IMR-90 (cell line): Measurements from ENCODE around the gene RET. TPM values are rescaled to one million over a fixed set of nuclear protein-coding genes. Genes with fewer than 3 reads are reported as not detected.

Experiments used
- ATAC-seq: fragments of 200-7000 bp; cut with Tn5 transposase; 2 replicates; pipeline ENCODE4 v1.9.1; 2020; ENCODE audit warnings: low read depth, mild to moderate bottlenecking, moderate library complexity
- BruUV-seq: library from RNA; stranded (reverse); fragments of 400-500 nt; replicated peaks from 2 replicates; lab custom pipeline; 2021; lab: Mats Ljungman, UMichigan
- CTCF ChIA-PET: fragments of 300-600 bp; formaldehyde crosslinking; extraction: SDS; loops from one replicate; lab custom pipeline; 2021; ENCODE audit warnings: antibody characterized with exemption; lab: Yijun Ruan, JAX
- POLR2A ChIA-PET: fragments of 300-600 bp; sonication (Branson Sonifier 250); formaldehyde crosslinking; loops from one replicate; lab custom pipeline; 2022; ENCODE audit warnings: antibody characterized with exemption; ENCODE audit not compliant: unreplicated experiment; lab: Charles Lee
- DNase-seq: peaks from one replicate; pipeline ENCODE4 v3.0.0; 2013
- H2AFZ ChIP-seq: replicated peaks from 2 replicates; pipeline ENCODE3; 2013; ENCODE audit warnings: low read length, mild to moderate bottlenecking; ENCODE audit not compliant: poor library complexity
- H2AK5ac ChIP-seq: 2 replicates; pipeline ENCODE4 v1.6.1; 2013; ENCODE audit warnings: low read depth, low read length, inconsistent platforms
- H2AK9ac ChIP-seq: replicated peaks from 2 replicates; pipeline ENCODE3; 2013; ENCODE audit warnings: mild to moderate bottlenecking, low read depth, low read length, moderate library complexity; ENCODE audit not compliant: poor library complexity
- H2BK120ac ChIP-seq: 2 replicates; pipeline ENCODE4 v1.6.1; 2013; ENCODE audit warnings: low read depth, low read length, inconsistent platforms
- H2BK15ac ChIP-seq: 3 replicates; pipeline ENCODE4 v1.6.1; 2013; ENCODE audit warnings: low read depth, low read length, inconsistent platforms
- H2BK20ac ChIP-seq: 2 replicates; pipeline ENCODE4 v1.6.1; 2013; ENCODE audit warnings: low read depth, mild to moderate bottlenecking, inconsistent platforms, low read length, moderate library complexity
- H2BK5ac ChIP-seq: 2 replicates; pipeline ENCODE4 v1.6.1; 2013; ENCODE audit warnings: mild to moderate bottlenecking, low read depth, low read length, inconsistent platforms; ENCODE audit not compliant: poor library complexity, severe bottlenecking
- H3K14ac ChIP-seq: replicated peaks from 2 replicates; pipeline ENCODE4 v1.6.1; 2013; ENCODE audit warnings: low read depth, low read length, inconsistent platforms
- H3K18ac ChIP-seq: 2 replicates; pipeline ENCODE4 v1.6.1; 2013; ENCODE audit warnings: low read depth, low read length, control low read depth
- H3K23ac ChIP-seq: 2 replicates; pipeline ENCODE4 v1.6.1; 2013; ENCODE audit warnings: low read depth, low read length, inconsistent platforms
- H3K27ac ChIP-seq: 2 replicates; pipeline ENCODE4 v1.5.1; 2013; ENCODE audit warnings: mild to moderate bottlenecking, control low read depth, low read length; ENCODE audit not compliant: insufficient read depth
- H3K27me3 ChIP-seq: 2 replicates; pipeline ENCODE4 v1.6.1; 2013; ENCODE audit warnings: low read length; ENCODE audit not compliant: control insufficient read depth, insufficient read depth
- H3K36me3 ChIP-seq: 2 replicates; pipeline ENCODE4 v1.6.1; 2013; ENCODE audit warnings: low read length, mixed read lengths; ENCODE audit not compliant: control insufficient read depth, insufficient read depth
- H3K4ac ChIP-seq: 2 replicates; pipeline ENCODE4 v1.6.1; 2013; ENCODE audit warnings: low read depth, low read length, inconsistent platforms
- H3K4me1 ChIP-seq: 2 replicates; pipeline ENCODE4 v1.6.1; 2013; ENCODE audit warnings: low read length, mixed read lengths; ENCODE audit not compliant: control insufficient read depth, insufficient read depth
- H3K4me2 ChIP-seq: 2 replicates; pipeline ENCODE4 v1.6.1; 2013; ENCODE audit warnings: low read depth, mild to moderate bottlenecking, control low read depth, low read length, moderate library complexity
- H3K4me3 ChIP-seq: 2 replicates; pipeline ENCODE4 v1.5.1; 2013; ENCODE audit warnings: low read depth, mild to moderate bottlenecking, control low read depth, low read length, moderate library complexity; ENCODE audit not compliant: insufficient read depth
- H3K56ac ChIP-seq: 2 replicates; pipeline ENCODE4 v1.6.1; 2013; ENCODE audit warnings: low read length, inconsistent platforms; ENCODE audit not compliant: insufficient read depth; ENCODE audit errors: extremely low read depth
- H3K79me1 ChIP-seq, 2 experiments: 2 replicates each; pipeline ENCODE4 v1.6.1; 2013; ENCODE audit warnings: low read length in 2 of 2, inconsistent platforms in 1 of 2, low read depth in 1 of 2
- H3K9ac ChIP-seq: 2 replicates; pipeline ENCODE4 v1.6.1; 2013; ENCODE audit warnings: low read depth, low read length, control low read depth
- H3K9me1 ChIP-seq: 2 replicates; pipeline ENCODE4 v1.6.1; 2013; ENCODE audit warnings: low read length, inconsistent platforms; ENCODE audit not compliant: insufficient read depth
- H3K9me3 ChIP-seq: 2 replicates; pipeline ENCODE4 v1.6.1; 2013; ENCODE audit warnings: low read length; ENCODE audit not compliant: control insufficient read depth, insufficient read depth
- H4K20me1 ChIP-seq: 2 replicates; pipeline ENCODE4 v1.6.1; 2013; ENCODE audit warnings: low read length, inconsistent platforms; ENCODE audit not compliant: insufficient read depth
- H4K5ac ChIP-seq: 2 replicates; pipeline ENCODE4 v1.6.1; 2013; ENCODE audit warnings: mild to moderate bottlenecking, low read depth, low read length, control low read depth
- H4K8ac ChIP-seq, 2 experiments: 2 replicates each; pipeline ENCODE4 v1.6.1; 2013; ENCODE audit warnings: low read depth in 2 of 2, low read length in 2 of 2, control low read depth in 1 of 2, inconsistent platforms in 1 of 2
- H4K91ac ChIP-seq: 2 replicates; pipeline ENCODE4 v1.6.1; 2013; ENCODE audit warnings: low read depth, low read length, inconsistent platforms; ENCODE audit not compliant: insufficient read depth
- CTCF ChIP-seq: conservative IDR thresholded peaks from 2 replicates; pipeline ENCODE4 v1.5.1; 2012; ENCODE audit warnings: mild to moderate bottlenecking, low read depth, low read length, improper control_type of control experiment
- MAZ ChIP-seq: IDR thresholded peaks from 2 replicates; pipeline ENCODE4 v1.6.1; 2012; ENCODE audit warnings: low read depth, mild to moderate bottlenecking, low read length, improper control_type of control experiment, moderate library complexity, borderline replicate concordance
- MXI1 ChIP-seq: IDR thresholded peaks from 2 replicates; pipeline ENCODE4 v1.6.1; 2012; ENCODE audit warnings: low read depth, mild to moderate bottlenecking, low read length, moderate library complexity, borderline replicate concordance
- NFE2L2 ChIP-seq: fragments of 150-350 bp; IDR thresholded peaks from 2 replicates; pipeline ENCODE4 v1.6.1; 2016; ENCODE audit warnings: low read depth, mild to moderate bottlenecking, low read length
- RCOR1 ChIP-seq: IDR thresholded peaks from 2 replicates; pipeline ENCODE4 v1.6.1; 2012; ENCODE audit warnings: mild to moderate bottlenecking, low read length, improper control_type of control experiment; ENCODE audit not compliant: insufficient replicate concordance
- SMC3 ChIP-seq: fragments of 150-350 bp; IDR thresholded peaks from 2 replicates; pipeline ENCODE4 v1.6.1; 2016; ENCODE audit warnings: low read depth, mild to moderate bottlenecking, antibody characterized with exemption, low read length, moderate library complexity
- WGBS, 2 experiments: methylation state at CpG; one replicate each; pipeline versions ENCODE4 v1.1.5 to v1.1.7; 2013; ENCODE audit warnings: missing lambda C conversion rate in 2 of 2; ENCODE audit not compliant: insufficient read length in 1 of 2; ENCODE audit errors: extremely low coverage in 2 of 2; 5-methylcytosine and 5-hydroxymethylcytosine counted together
- dilution Hi-C: fragments of 300-500 bp; cut with HindIII; formaldehyde crosslinking; loops from one replicate; pipeline ENCODE4 v1.14.3; 2018; ENCODE audit warnings: low sequenced_read_pairs; ENCODE audit not compliant: unreplicated experiment
- in situ Hi-C: fragments of 300-500 bp; cut with MboI; formaldehyde crosslinking; loops from 3 replicates; pipeline ENCODE4 v1.14.3; 2019; ENCODE audit warnings: low sequenced_read_pairs, inconsistent platforms, mixed read lengths
- intact Hi-C: fragments of 100-400 bp; cut with micrococcal nuclease; formaldehyde crosslinking; loops from 2 replicates; pipeline ENCODE4 v1.10.0; 2022
- polyA plus RNA-seq, 3 experiments: library from polyadenylated mRNA; depleted of rRNA; stranded (reverse); fragments of >200 nt; gene quantifications; 2 replicates each; pipeline ENCODE4 v1.2.3, GENCODE V29; 2012; ENCODE audit warnings: low replicate concordance in 1 of 3
- total RNA-seq: library from RNA; depleted of rRNA; stranded (reverse); fragments of >200 nt; gene quantifications from 2 replicates; pipeline ENCODE4 v1.2.3, GENCODE V29; 2012

RET gene
- total and polyA plus RNA-seq, 2 of the 4 experiments (the other 2 are of a cell fraction), result 0.10 to 0.18 TPM

GRCh38 chr10:43137717-43138020 is 60.8 kb downstream of the RET start:
- H2BK15ac ChIP-seq, result peak overlapping the region; percentile 42; the same call in 1 of the 3 replicates
- H2AK5ac ChIP-seq, result peak overlapping the region; percentile 71; the same call in 1 of the 2 replicates
- CTCF ChIA-PET, result no interaction called here
- peak overlapping the region; percentile 92 to 99 for H4K8ac ChIP-seq
- peaks cover 6% of the 10 kb centered on the region for H3K4me1 ChIP-seq
- peaks cover 9 to 42% of the 10 kb centered on the region in 2 experiments; a peak in 3 of 4 replicates for H3K79me1 ChIP-seq
- peaks cover 29% of the 10 kb centered on the region for H4K20me1 ChIP-seq
- peak overlapping the region; percentile 93 for H4K91ac ChIP-seq
- peak overlapping the region; percentile 95 for H3K9ac ChIP-seq
- POLR2A ChIA-PET, result interaction anchor here (1.0 to 1.4 kb wide), 2 partner anchors 9 to 54 kb away, joined by 4 to 6 read pairs; no protein-coding TSS in a partner anchor
- peak overlapping the region; percentile 95 for H3K14ac ChIP-seq
- no peaks in the 10 kb centered on the region; the same call in 1 of the 2 replicates for H3K27me3 ChIP-seq
- peak overlapping the region; percentile 98 for H3K4me3 ChIP-seq
- peak overlapping the region; percentile 93 for H3K4me2 ChIP-seq
- no peaks in the 10 kb centered on the region for H3K36me3 ChIP-seq
- H3K27ac ChIP-seq, result peak overlapping the region; percentile 94
- TSS peak; percentile 50 for BruUV-seq
- no peaks in the 10 kb centered on the region for H3K9me3 ChIP-seq
- peak overlapping the region; percentile 92 for H2BK120ac ChIP-seq
- H2BK20ac ChIP-seq, result peak overlapping the region; percentile 51
- H3K56ac ChIP-seq, result peak overlapping the region; percentile 89
- DNase-seq (peak; percentile 46), ATAC-seq (peak; percentile 40)
- H3K9me1 ChIP-seq, result peaks cover 5% of the 10 kb centered on the region; the same call in 1 of the 2 replicates
- H2AFZ ChIP-seq, result peak overlapping the region; percentile 94
- peak overlapping the region; percentile 86 for H2BK5ac ChIP-seq
- H4K5ac ChIP-seq, result peak overlapping the region; percentile 97
- in situ Hi-C loops, result loop anchor here (25.0 kb wide), 1 partner anchor 1850 kb away; the partner anchor contains the start of gene DEPP1
- intact Hi-C loops, result loop anchor here (1.0 to 5.0 kb wide), 2 partner anchors 211 to 270 kb away; partner anchors contain the start of gene HNRNPF
- peak overlapping the region; percentile 91 for H3K4ac ChIP-seq
- H2AK9ac ChIP-seq, result peak overlapping the region; percentile 86
- TF ChIP-seq NFE2L2 (no peak), MAZ (peak; percentile 38; the same call in 1 of the 2 replicates), CTCF (no peak), MXI1 (no peak), RCOR1 (no peak), SMC3 (no peak)
- peak overlapping the region; percentile 90 for H3K23ac ChIP-seq
- dilution Hi-C loops, result no loop called here
- WGBS, 2 experiments, result 0% methylated on average over 7 of the region's 30 CpGs; no CpG with 5 or more reads in 1 of the 2 experiments
- H3K18ac ChIP-seq, result peak overlapping the region; percentile 89
